IPS-20b (cell line): ENCODE results near the gene ZBTB42.

Experiments
- H3K27ac ChIP-seq: one replicate; pipeline ENCODE4 v1.5.1; 2013; ENCODE audit warnings: low read length
- H3K27me3 ChIP-seq: 2 replicates; pipeline ENCODE4 v1.6.1; 2013; ENCODE audit warnings: mild to moderate bottlenecking, low read length, inconsistent platforms; ENCODE audit not compliant: insufficient read depth
- H3K36me3 ChIP-seq: 2 replicates; pipeline ENCODE4 v1.6.1; 2013; ENCODE audit warnings: low read depth, mild to moderate bottlenecking, inconsistent platforms, low read length, moderate library complexity; ENCODE audit not compliant: insufficient read depth
- H3K4me1 ChIP-seq: 2 replicates; pipeline ENCODE4 v1.6.1; 2013; ENCODE audit warnings: mild to moderate bottlenecking, control low read depth, inconsistent platforms, low read length, moderate library complexity; ENCODE audit not compliant: insufficient read depth
- H3K4me3 ChIP-seq: 2 replicates; pipeline ENCODE4 v1.5.1; 2013; ENCODE audit warnings: mild to moderate bottlenecking, low read length, inconsistent platforms
- H3K9ac ChIP-seq: 2 replicates; pipeline ENCODE4 v1.6.1; 2013; ENCODE audit warnings: low read depth, mild to moderate bottlenecking, inconsistent platforms, low read length, moderate library complexity
- H3K9me3 ChIP-seq: 2 replicates; pipeline ENCODE4 v1.6.1; 2013; ENCODE audit warnings: mild to moderate bottlenecking, low read depth, low read length, inconsistent platforms; ENCODE audit not compliant: insufficient read depth

ZBTB42 gene

DNA sequence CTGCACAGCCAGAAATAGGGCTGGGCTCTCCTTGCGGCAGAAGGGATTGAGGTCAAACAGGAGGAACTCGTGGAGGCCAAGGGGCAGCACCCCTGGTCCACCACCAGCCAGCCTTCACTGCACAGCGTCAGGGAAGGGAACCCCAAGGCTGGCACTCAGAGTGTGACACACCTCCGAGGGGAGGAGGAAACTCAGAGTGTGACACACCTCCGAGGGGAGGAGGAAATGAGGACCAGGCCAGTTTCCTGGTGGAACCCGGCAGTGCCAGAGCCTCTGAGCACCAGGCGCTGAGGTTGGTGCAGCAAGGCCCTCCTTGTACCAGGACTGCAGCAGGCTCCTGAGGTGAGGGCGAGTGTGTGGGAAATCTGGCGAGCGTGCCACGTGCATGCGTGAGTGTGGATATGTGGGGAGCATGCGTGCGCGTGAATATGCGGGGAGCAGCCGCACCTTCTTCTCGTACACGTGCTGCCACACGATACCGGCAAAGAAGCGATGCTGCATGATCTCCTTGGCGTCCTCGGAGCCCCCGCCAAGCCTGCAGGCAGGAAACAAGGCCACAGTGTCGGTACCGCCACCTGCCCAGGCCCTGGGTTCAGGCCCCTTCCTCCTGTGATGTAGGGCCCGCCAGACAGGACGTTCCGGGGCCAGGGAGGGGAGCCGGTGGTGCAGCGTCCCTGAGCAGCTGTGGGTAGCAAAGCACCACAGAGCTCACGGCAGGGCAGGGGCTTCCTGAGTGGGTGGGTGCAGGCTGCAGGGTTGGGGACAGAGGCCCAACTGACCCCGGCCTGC lies 28.8 kb upstream of the ZBTB42 start:
- Histone ChIP-seq H3K4me1 (no peaks in the 10 kb centered on the region; the same call in 1 of the 2 replicates), H3K9ac (no peak overlapping the region), H3K27ac (no peak overlapping the region), H3K27me3 (no peaks in the 10 kb centered on the region), H3K9me3 (peaks cover 7% of the 10 kb centered on the region), H3K36me3 (peaks cover 27% of the 10 kb centered on the region), H3K4me3 (no peak overlapping the region)

GRCh38 chr14:104772707-104773504 lies 28.0 kb upstream of the ZBTB42 start:
- Histone ChIP-seq H3K9me3 (peaks cover 7% of the 10 kb centered on the region), H3K9ac (no peak overlapping the region), H3K4me3 (no peak overlapping the region), H3K27ac (no peak overlapping the region), H3K4me1 (no peaks in the 10 kb centered on the region; the same call in 1 of the 2 replicates), H3K36me3 (peaks cover 27% of the 10 kb centered on the region), H3K27me3 (no peaks in the 10 kb centered on the region)

DNA sequence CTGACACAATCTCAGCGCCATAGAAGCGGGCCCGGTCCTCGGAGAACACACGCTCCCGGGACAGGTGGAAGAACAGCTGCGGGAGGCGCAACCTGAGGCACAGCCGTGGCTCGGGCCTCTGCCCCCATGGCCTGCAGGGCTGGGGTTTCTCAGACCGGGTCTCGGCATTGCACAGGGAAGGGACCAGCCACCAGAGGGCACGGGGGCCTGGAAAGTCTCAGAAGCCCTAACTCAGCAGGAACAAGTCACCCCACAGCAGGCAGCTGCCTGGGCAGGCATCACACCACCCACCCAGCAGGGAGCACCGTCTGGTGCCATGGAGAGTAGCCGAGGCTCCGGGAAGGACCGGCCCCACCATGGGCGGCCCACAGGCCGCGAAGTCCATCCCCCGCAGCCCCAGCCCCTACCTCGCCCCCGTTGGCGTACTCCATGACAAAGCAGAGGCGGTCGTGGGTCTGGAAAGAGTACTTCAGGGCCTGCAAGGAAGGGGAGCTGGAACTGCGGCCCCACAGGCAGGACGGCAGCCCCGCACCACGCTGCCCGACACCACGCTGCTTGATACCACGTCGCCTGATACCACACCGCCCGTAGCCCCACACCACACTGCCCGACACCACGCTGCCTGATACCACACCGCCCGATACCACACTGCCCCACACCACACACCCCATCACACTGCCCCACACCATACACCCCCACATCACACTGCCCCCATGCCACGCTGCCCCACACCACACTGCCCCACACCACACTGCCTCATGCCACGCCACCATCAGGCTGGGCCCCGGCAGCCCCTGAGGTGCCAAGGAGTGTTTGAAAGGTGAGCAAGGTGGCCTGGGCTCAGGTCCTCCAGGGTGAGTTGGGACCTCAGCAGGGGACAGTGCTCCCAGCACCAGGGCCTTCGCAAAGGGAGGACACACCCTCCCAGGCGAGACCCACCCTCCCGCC lies 27.1 kb upstream of the ZBTB42 start:
- peaks cover 27% of the 10 kb centered on the region for H3K36me3 ChIP-seq
- H3K27ac ChIP-seq = no peak overlapping the region
- H3K4me3 ChIP-seq = no peak overlapping the region
- H3K9me3 ChIP-seq = peaks cover 7% of the 10 kb centered on the region
- no peaks in the 10 kb centered on the region for H3K4me1 ChIP-seq
- no peaks in the 10 kb centered on the region for H3K27me3 ChIP-seq
- no peak overlapping the region for H3K9ac ChIP-seq

- no peaks in the 10 kb centered on the region for H3K4me1 ChIP-seq
- no peak overlapping the region for H3K9ac ChIP-seq
- no peak overlapping the region for H3K4me3 ChIP-seq
- no peaks in the 10 kb centered on the region for H3K27me3 ChIP-seq
- H3K9me3 ChIP-seq = peaks cover 7% of the 10 kb centered on the region
- H3K27ac ChIP-seq = no peak overlapping the region
- peaks cover 27% of the 10 kb centered on the region for H3K36me3 ChIP-seq
These were observed 26.3 kb upstream of the ZBTB42 start for GRCh38 chr14:104774453-104775072.

DNA sequence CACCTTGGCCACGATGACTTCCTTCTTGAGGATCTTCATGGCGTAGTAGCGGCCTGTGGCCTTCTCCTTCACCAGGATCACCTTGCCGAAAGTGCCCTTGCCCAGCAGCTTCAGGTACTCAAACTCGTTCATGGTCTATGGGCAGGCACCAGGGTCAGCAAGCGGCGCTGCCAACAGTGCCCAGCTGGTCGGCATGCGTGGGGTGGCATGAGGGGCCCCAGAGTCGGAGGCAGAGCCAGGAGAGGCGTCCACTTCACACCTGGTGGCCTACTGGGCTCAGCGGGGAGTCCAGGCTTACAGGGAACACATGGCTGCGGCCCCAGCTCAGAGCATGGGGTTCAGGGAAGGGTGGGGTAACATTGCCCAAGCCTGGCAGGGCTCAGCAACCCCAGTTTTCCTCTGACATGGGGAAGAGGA lies 25.8 kb upstream of the ZBTB42 start:
- Histone ChIP-seq H3K27me3 (no peaks in the 10 kb centered on the region), H3K27ac (no peak overlapping the region), H3K4me3 (no peak overlapping the region), H3K4me1 (no peaks in the 10 kb centered on the region), H3K9me3 (peaks cover 7% of the 10 kb centered on the region), H3K9ac (no peak overlapping the region), H3K36me3 (peaks cover 27% of the 10 kb centered on the region)

DNA sequence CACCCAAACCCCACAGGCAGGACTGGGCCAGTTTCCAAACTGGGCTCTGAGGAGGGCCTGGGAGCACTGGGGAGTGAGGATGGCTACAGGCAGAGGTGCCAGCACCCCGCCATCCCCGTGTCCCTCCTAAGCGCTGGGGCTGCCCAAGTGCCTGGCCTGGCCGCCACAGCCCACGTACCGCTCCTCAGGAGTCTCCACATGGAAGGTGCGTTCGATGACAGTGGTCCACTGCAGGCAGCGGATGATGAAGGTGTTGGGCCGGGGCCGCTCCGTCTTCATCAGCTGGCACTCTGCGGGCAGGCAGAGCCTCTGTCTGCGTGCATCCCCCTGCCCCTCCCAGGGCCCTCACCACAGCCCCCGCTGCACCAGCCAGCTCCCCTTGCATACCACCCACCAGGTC lies 24.4 kb upstream of the ZBTB42 start:
- Histone ChIP-seq H3K4me1 (no peaks in the 10 kb centered on the region), H3K9me3 (peaks cover under 1% of the 10 kb centered on the region; the same call in 1 of the 2 replicates), H3K4me3 (no peak overlapping the region), H3K9ac (no peak overlapping the region), H3K36me3 (peaks cover 18% of the 10 kb centered on the region), H3K27me3 (no peaks in the 10 kb centered on the region), H3K27ac (no peak overlapping the region)

- H3K9me3 ChIP-seq = no peaks in the 10 kb centered on the region
- no peaks in the 10 kb centered on the region for H3K27me3 ChIP-seq
- H3K9ac ChIP-seq = no peak overlapping the region
- no peak overlapping the region for H3K27ac ChIP-seq
- no peaks in the 10 kb centered on the region for H3K4me1 ChIP-seq
- no peak overlapping the region for H3K4me3 ChIP-seq
- H3K36me3 ChIP-seq = peaks cover 11% of the 10 kb centered on the region
These were observed 23.7 kb upstream of the ZBTB42 start for GRCh38 chr14:104776961-104777807.

- no peak overlapping the region for H3K27ac ChIP-seq
- 0 out of 2 replicates have a peak, but pooled peaks cover 4% of the 10 kb centered on the region for H3K36me3 ChIP-seq
- no peaks in the 10 kb centered on the region for H3K9me3 ChIP-seq
These were observed 23.1 kb upstream of the ZBTB42 start for GRCh38 chr14:104777808-104778249.

GRCh38 chr14:104778694-104779331 lies 22.1 kb upstream of the ZBTB42 start:
- no peaks in the 10 kb centered on the region for H3K27me3 ChIP-seq
- H3K4me1 ChIP-seq = no peaks in the 10 kb centered on the region
- H3K9me3 ChIP-seq = no peaks in the 10 kb centered on the region
- H3K36me3 ChIP-seq = no peaks in the 10 kb centered on the region
- no peak overlapping the region for H3K4me3 ChIP-seq
- no peak overlapping the region for H3K9ac ChIP-seq
- no peak overlapping the region for H3K27ac ChIP-seq

More at GRCh38 chr14:104777808-104778249, 23.1 kb upstream of the ZBTB42 start:
- H3K4me1 ChIP-seq = no peaks in the 10 kb centered on the region
- H3K4me3 ChIP-seq = no peak overlapping the region
- no peak overlapping the region for H3K9ac ChIP-seq
- H3K27me3 ChIP-seq = no peaks in the 10 kb centered on the region
